ENCODE measurements around the gene UBE2Q2.

UBE2Q2 gene

DNA sequence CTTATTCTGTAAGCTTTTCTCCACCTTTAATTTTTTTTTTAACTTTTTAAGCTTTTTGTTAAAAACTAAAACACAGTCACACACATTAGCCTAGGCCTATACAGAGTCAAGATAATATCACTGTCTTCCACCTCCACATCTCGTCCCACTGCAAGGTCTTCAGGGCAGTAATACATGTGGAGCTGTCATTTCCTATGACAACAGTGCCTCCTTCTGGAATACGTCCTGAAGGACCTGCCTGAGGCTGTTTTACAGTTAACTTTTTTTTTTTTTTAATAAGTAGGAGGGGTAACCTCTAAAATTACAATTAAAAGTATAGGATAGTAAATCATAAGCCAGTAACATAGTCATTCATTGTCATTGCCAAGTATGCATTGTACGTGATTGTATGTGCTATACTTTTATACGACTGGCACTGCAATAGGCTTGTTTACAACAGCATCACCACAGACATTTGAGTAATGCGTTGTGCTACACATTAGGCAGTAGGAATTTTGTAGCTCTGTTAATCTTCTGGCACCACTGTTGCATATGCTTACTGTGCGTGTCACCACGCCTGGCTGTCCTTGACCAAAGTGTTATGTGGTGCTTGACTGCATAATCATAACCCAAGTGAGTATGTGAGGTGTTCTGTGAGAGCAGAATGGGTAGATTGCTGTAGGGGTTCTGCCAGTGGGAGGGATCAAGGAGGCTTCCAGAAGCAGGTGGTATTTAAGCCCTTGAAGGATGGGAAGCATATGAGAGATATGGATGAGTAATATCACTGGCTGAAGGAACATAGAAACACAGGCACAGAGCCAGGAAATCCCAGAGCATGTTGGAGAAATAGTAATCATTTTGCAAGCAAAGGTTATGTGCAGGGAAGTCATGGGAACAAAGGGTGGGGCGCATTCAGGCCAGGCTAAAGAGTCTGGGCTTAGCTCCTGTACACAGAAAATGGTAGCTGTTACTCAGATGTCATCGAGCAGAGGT is 78.8 kb downstream of the UBE2Q2 start:
- DNase-seq = no peak

DNA sequence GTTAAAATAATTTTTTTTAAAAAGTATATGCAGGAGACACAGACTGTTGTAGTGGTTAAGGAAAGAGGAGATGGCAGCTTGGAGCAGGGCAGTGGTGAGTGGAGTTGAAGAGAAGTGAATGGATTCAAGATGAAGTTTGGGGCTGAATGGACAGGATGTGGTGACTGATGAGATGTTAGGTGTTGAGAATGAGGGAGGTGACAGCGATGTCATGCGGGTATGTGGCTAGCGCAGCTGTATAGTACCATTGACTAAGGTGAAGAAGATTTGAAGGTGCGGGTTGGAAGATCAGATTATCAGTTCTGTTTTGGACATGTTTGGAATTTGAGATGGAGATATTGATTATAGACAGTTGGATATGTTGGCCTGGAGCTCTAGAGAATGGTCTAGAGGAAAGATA is 80.5 kb downstream of the UBE2Q2 start:
- no peak for DNase-seq

GRCh38 chr15:75924576-75924975 is 81.3 kb downstream of the UBE2Q2 start:
- DNase-seq = no peak

DNA sequence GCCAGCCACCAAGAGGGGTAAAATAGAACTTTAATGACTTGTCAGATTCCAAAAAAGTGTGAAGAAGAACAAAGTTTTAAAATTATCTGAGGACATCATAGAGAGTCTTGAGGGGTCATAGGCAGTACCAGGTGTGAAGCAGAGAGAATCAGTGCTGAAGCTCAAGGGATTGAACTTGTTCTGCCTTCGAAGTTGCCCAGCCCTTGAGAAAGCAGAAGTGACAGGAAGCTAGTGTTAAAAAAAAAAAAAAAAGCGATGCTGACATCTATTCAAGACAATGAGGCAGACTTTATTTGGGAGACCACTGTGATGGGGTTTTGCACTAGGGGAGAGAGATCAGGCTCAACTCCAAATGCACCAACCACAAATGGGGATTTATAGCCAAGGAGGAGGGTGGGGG is 82.2 kb downstream of the UBE2Q2 start:
- DNase-seq = no peak

DNA sequence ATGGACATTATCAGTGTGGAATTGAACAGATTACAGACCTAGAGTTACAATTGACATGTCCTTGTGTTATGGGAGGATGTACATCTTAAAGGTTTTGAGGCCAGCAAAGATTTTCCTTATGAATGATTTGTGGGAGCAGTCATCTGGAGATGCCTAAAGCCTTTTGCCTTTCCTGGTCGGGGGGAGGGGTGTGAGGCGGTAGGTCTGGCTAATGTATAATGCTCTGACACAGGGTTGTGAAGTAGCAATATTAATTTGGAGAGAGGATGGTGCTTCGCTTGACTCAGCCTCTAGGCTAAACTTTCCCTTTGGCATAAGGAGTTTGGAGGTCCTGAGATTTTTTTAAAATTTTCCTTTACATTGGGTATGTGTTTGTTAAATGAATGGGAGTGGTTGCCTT is 83.7 kb downstream of the UBE2Q2 start:
- no peak for DNase-seq

GRCh38 chr15:75927601-75928000 is 84.4 kb downstream of the UBE2Q2 start:
- no peak for DNase-seq

GRCh38 chr15:75928680-75929608 is 85.7 kb downstream of the UBE2Q2 start:
- no peak for DNase-seq

DNA sequence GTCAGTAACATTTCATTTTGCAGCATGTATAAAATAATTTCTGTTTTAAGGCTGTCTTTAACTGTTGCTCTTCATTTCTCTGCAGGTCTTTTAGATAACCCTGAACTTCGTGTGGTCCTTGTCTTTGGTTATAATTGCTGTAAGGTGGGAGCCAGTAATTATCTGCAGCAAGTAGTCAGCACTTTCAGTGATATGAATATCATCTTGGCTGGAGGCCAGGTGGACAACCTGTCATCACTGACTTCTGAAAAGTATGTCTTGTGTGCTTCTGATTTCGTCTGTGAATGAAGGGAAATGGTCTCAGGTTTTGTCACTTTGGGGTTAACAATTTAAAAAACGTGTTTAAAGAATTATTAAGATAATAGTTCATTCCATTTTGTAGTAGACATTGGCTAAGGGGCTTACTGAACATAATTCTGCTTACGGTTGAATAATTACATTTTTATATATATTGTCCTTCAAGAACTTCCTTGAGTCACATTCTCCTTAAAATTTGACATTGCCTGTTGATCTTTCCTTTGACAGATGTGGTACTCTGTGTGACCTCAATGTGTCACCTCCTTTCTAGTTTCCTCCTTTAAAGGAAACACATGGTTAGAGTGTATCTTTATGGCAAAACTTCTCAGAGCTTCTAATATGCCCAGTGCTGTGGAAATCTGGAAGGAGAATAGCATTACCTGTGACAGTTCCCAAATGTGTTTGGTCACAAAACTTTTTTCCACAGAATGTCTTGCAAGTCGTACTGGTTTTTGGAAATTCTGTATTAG is 86.7 kb downstream of the UBE2Q2 start:
- DNase-seq = no peak

- no peak for DNase-seq
These were observed 87.6 kb downstream of the UBE2Q2 start for GRCh38 chr15:75930866-75931265.

GRCh38 chr15:75942464-75942863 is 99.2 kb downstream of the UBE2Q2 start:
- no peak for DNase-seq

GRCh38 chr15:75943246-75943645 is 100.0 kb downstream of the UBE2Q2 start:
- DNase-seq = no peak

GRCh38 chr15:75943713-75944215 is 100.5 kb downstream of the UBE2Q2 start:
- DNase-seq = no peak

DNA sequence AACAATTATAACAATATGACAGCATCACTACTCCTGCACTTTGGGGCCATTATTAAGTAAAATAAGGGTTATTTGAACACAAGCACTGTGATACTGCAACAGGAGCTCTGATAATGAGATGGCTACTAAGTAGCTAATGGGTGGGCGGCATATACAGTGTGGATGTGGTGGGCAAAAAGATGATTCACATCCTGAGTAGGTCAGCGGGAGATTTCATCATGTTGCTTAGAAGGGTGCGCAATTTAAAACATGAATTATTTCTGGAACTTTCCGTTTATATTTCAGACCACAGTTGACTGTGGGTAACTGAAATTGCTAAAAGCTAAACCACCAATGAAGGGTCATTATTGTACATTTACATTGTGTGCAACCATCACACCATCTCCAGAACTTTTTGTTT is 102.7 kb downstream of the UBE2Q2 start:
- DNase-seq = no peak

- no peak for DNase-seq
These were observed 103.8 kb downstream of the UBE2Q2 start for GRCh38 chr15:75947092-75947491.

- DNase-seq = no peak
These were observed 105.6 kb downstream of the UBE2Q2 start for GRCh38 chr15:75948761-75949296.
